BLaER1 (cell line): Measurements from ENCODE around the gene OR2T8.
A peak's percentile ranks its signal among the peaks of the same experiment; 100 is the strongest.

ENCODE experiments used
- H3K27ac ChIP-seq: shearing (Covaris generic); formaldehyde crosslinking; 2 replicates; pipeline ENCODE4 v1.8.1; 2022
- H3K27me3 ChIP-seq: shearing (Covaris generic); formaldehyde crosslinking; 2 replicates; pipeline ENCODE4 v1.8.1; 2022
- H3K36me3 ChIP-seq: shearing (Covaris generic); formaldehyde crosslinking; 2 replicates; pipeline ENCODE4 v1.8.1; 2022
- H3K4me1 ChIP-seq: shearing (Covaris generic); formaldehyde crosslinking; 2 replicates; pipeline ENCODE4 v1.8.1; 2022
- H3K4me2 ChIP-seq: shearing (Covaris generic); formaldehyde crosslinking; 2 replicates; pipeline ENCODE4 v1.8.1; 2022
- H3K4me3 ChIP-seq: shearing (Covaris generic); formaldehyde crosslinking; 2 replicates; pipeline ENCODE4 v1.8.1; 2022
- H3K9ac ChIP-seq: shearing (Covaris generic); formaldehyde crosslinking; 2 replicates; pipeline ENCODE4 v1.8.1; 2022
- H3K9me3 ChIP-seq: shearing (Covaris generic); formaldehyde crosslinking; 2 replicates; pipeline ENCODE4 v1.8.1; 2022
- H4K20me1 ChIP-seq: shearing (Covaris generic); formaldehyde crosslinking; 2 replicates; pipeline ENCODE4 v1.8.1; 2022
- Cebpa-rat ChIP-seq: shearing (Covaris generic); IDR thresholded peaks from 2 replicates; pipeline ENCODE4 v1.8.1; 2022

OR2T8 gene

GRCh38 chr1:247948558-247948957 is 28.5 kb downstream of the OR2T8 start, which contains the start of gene OR2L8:
Gene OR2L8 (plus strand): TSS chr1:247948858. CDS start chr1:247948858, 0 bp downstream.
- no peaks in the 10 kb centered on the region for H3K9me3 ChIP-seq

GRCh38 chr1:247953408-247953807 is 33.4 kb downstream of the OR2T8 start:
- Histone ChIP-seq H3K27me3 (no peaks in the 10 kb centered on the region), H3K4me1 (no peaks in the 10 kb centered on the region), H3K36me3 (no peaks in the 10 kb centered on the region), H3K9ac (no peak overlapping the region), H3K4me2 (no peak overlapping the region), H3K27ac (no peak overlapping the region), H3K9me3 (no peaks in the 10 kb centered on the region), H3K4me3 (no peak overlapping the region), H4K20me1 (no peaks in the 10 kb centered on the region)
- TF ChIP-seq Cebpa-rat: no peak

More at GRCh38 chr1:247948558-247948957, 28.5 kb downstream of the OR2T8 start, which contains the start of gene OR2L8:
- Histone ChIP-seq H3K9ac (no peak within 1 kb of the TSS), H3K4me3 (no peak within 1 kb of the TSS), H3K27ac (no peak within 1 kb of the TSS), H3K36me3 (no peaks in the 10 kb centered on the region), H3K4me1 (no peaks in the 10 kb centered on the region), H3K4me2 (no peak within 1 kb of the TSS), H4K20me1 (no peaks in the 10 kb centered on the region), H3K27me3 (no peaks in the 10 kb centered on the region)
- TF ChIP-seq Cebpa-rat: no peak

GRCh38 chr1:247961791-247962190 is 41.7 kb downstream of the OR2T8 start:
- H4K20me1 ChIP-seq: no peaks in the 10 kb centered on the region
- H3K36me3 ChIP-seq: no peaks in the 10 kb centered on the region
- TF ChIP-seq Cebpa-rat: no peak
- no peak overlapping the region for H3K4me3 ChIP-seq
- no peak overlapping the region for H3K27ac ChIP-seq
- H3K9ac ChIP-seq: no peak overlapping the region
- H3K4me2 ChIP-seq: no peak overlapping the region
- peaks cover 5% of the 10 kb centered on the region; the same call in 1 of the 2 replicates for H3K4me1 ChIP-seq
- no peaks in the 10 kb centered on the region for H3K27me3 ChIP-seq
- no peaks in the 10 kb centered on the region for H3K9me3 ChIP-seq

- H3K4me1 ChIP-seq: peaks cover 9% of the 10 kb centered on the region; the same call in 1 of the 2 replicates
- H3K9me3 ChIP-seq: no peaks in the 10 kb centered on the region
- no peaks in the 10 kb centered on the region for H3K27me3 ChIP-seq
- H3K4me3 ChIP-seq: no peak overlapping the region
- H4K20me1 ChIP-seq: no peaks in the 10 kb centered on the region
- H3K4me2 ChIP-seq: no peak overlapping the region
- TF ChIP-seq Cebpa-rat: no peak
- H3K9ac ChIP-seq: no peak overlapping the region
- no peaks in the 10 kb centered on the region for H3K36me3 ChIP-seq
- H3K27ac ChIP-seq: no peak overlapping the region
Measured at GRCh38 chr1:247962911-247963588, 43.0 kb downstream of the OR2T8 start.

- H3K9me3 ChIP-seq: no peaks in the 10 kb centered on the region
- H3K9ac ChIP-seq: no peak within 1 kb of the TSS
- no peaks in the 10 kb centered on the region for H3K27me3 ChIP-seq
- no peak within 1 kb of the TSS for H3K27ac ChIP-seq
- TF ChIP-seq Cebpa-rat: no peak
- no peak within 1 kb of the TSS for H3K4me2 ChIP-seq
- peaks cover 9% of the 10 kb centered on the region; the same call in 1 of the 2 replicates for H3K4me1 ChIP-seq
- no peaks in the 10 kb centered on the region for H3K36me3 ChIP-seq
- H3K4me3 ChIP-seq: no peak within 1 kb of the TSS
- no peaks in the 10 kb centered on the region for H4K20me1 ChIP-seq
Measured at GRCh38 chr1:247964933-247965332, 44.9 kb downstream of the OR2T8 start, which contains the start of gene OR2AK2. Gene OR2AK2 (plus strand): TSS chr1:247965233. CDS start chr1:247965377, 144 bp downstream.

GRCh38 chr1:247966532-247967204 is 46.6 kb downstream of the OR2T8 start:
- Histone ChIP-seq H3K27ac (no peak overlapping the region), H4K20me1 (no peaks in the 10 kb centered on the region), H3K9ac (no peak overlapping the region), H3K4me1 (peaks cover 9% of the 10 kb centered on the region; the same call in 1 of the 2 replicates), H3K27me3 (no peaks in the 10 kb centered on the region), H3K4me3 (no peak overlapping the region), H3K9me3 (no peaks in the 10 kb centered on the region), H3K36me3 (no peaks in the 10 kb centered on the region), H3K4me2 (peak overlapping the region; percentile 21)
- no peak for TF ChIP-seq Cebpa-rat
